Stimulated activated CD4-positive, alpha-beta T cell treated with anti-CD3 and anti-CD28 coated beads, TNF-alpha, amount 100 ng/mL, for 1 hour (primary cell): ENCODE data around the gene RRAS.
A peak's percentile ranks its signal among the peaks of the same experiment; 100 is the strongest.

ENCODE experiments used
- DNase-seq, 3 donors: peaks; one replicate each; pipeline ENCODE4 v3.0.0-alpha.2; 2020; ENCODE audit warnings: low read depth in 3 of 3, low spot score in 1 of 3

Gene RRAS

GRCh38 chr19:49677231-49677900, 37.4 kb upstream of the RRAS start, which contains the start of gene PRMT1:
TSS of gene PRMT1 (plus strand) at chr19:49677271. CDS start at chr19:49677281, 10 bp downstream.
- peak in 1 of 3 donors; percentile 43 for DNase-seq

GRCh38 chr19:49676784-49677230, 36.9 kb upstream of the RRAS start:
- peak; percentile 95 to 97 (median 95) for DNase-seq

DNA sequence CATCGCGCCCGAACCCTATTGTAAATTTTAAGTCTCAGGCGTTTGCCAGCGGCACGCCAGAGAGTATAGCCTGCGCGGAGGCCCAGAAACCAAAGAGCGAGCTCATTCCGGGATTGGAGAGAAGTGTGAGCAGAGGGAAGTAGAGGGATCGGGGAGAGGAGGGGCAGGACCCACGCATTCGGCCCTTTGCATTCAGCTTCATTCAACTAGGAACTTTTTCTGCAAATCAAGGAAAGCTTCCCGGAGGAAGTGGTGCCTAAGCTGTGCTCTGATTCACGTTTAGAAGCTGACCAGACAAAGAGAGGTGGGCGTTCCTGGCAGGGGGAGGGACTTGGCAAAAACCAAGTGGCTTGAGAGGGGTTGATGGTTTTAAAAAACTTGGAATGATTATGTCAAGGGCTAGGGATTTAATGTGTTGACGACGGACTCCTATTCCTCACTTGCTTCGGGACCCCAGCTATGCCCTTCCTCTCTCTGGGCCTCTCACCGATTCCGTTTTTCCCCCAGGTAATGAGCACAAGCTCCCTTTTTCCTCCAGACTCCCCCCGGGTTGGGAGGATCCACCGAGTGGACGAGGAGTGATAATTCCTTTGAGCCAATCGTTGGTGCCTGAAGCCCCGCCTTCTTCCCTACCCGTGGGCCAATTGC, 36.3 kb upstream of the RRAS start:
- peak in 1 of 3 donors; percentile 24 for DNase-seq

GRCh38 chr19:49672131-49672919, 32.4 kb upstream of the RRAS start:
- DNase-seq = peak in 2 of 3 donors; percentile 48 to 75

DNA sequence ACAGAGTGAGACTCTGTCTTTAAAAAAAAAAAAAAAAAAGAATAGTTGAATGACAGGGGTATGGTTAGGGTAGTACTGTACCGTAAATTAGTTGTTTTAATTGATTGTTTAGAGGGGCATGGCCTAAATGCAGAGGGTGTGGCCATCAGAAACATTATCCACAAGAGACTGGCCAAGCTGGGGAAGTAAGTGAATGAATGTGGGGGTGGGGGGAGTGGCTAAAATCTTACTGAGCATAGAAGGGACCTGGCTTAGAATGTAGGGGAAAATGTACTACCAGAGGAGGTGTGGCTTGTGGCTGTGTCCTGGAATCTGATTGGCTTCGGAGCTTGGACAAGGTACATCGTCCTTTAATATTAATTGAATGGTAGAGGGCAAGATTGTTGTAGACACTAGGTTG, 29.6 kb upstream of the RRAS start:
- no peak for DNase-seq

DNA sequence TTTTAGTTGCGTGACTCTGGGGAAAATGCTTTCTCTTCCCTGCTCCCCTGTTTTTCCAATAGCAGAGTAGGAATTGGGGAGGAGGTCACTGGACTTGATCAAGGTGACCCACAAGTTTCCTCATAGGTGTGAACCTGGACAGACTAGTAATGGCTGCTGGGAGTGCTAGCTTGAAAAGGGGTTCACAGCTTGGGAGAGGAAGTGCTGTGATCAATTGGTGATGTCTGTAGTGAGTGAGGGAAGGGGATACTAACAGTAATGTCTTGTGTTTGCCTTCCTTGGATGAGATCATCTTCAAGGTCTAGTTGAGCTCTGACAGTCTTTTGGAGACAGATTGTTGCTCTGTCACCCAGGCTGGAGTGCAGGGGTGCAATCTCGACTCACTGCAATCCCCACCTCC, 27.5 kb upstream of the RRAS start:
- DNase-seq = no peak

DNA sequence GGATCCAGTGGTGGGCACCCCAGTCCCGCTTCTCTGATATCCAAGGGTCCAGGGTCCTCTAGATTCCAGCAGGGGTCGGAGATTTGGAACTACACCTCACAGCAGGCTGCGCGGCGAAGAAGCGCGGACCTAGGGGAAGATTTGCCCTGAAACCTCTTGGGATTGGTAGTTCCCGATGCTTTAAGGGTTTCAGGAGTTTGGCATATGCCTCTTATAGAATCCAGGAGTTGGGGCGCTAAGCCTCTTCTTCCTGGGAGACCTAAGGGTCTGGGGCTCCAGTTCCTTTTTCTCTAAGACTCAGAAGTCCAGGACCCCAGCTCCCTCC, 26.1 kb upstream of the RRAS start:
- no peak for DNase-seq

DNA sequence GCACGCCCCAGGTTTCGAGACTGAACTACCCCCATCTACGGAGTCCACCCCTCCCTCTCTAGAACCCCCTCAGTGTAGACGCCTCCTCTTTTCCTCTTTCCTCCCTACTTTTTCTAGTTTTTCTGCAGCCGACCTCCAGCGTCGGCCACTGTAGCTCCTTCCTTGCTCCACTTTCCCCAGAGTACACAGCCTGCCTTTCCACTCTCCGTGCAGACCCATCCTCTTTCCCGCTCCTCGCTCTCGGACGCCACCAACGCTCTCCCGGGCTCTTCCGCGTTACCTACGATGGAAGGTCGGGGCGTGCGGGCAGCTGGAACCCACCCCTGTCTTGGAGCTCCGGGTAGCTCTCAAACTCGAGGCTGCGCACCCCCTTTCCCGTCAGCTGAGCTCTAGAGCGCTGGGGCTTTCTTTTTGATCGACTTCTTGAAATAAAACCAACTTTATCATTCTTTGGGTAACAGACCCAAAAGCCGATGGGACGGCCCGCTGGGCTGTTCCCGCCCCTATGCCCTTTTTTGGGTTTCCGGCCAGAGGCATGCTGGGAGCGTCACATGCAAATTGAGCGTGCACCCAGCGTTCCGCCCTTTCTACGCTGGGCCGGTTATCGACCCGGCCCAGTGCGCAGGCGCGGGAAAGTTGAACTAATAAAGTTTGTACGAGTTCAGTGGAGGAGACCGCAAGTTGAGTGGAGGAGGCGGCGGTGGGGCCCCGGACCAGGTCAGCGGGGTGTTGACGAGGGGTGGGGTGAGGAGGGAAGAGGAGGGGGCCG, 25.6 kb upstream of the RRAS start, which contains the start of the genes BCL2L12 and IRF3:
BCL2L12 (plus strand) TSS at position 583 of the 769 bp plus-strand sequence. CDS start 760 bp downstream, outside the sequence.
IRF3 (minus strand) TSS at position 507 of the 769 bp plus-strand sequence. CDS start 1,019 bp downstream, outside the sequence.
- peak; percentile 98 to 99 (median 99) for DNase-seq

GRCh38 chr19:49665036-49665350, 25.1 kb upstream of the RRAS start:
- DNase-seq = no peak

GRCh38 chr19:49664171-49665035, 24.5 kb upstream of the RRAS start:
- DNase-seq = peak; percentile 78 to 95 (median 82)

- no peak for DNase-seq
Measured at GRCh38 chr19:49663224-49663623, 23.3 kb upstream of the RRAS start.

GRCh38 chr19:49662011-49662410, 22.1 kb upstream of the RRAS start:
- no peak for DNase-seq

GRCh38 chr19:49660338-49660961, 20.5 kb upstream of the RRAS start:
- no peak for DNase-seq

DNA sequence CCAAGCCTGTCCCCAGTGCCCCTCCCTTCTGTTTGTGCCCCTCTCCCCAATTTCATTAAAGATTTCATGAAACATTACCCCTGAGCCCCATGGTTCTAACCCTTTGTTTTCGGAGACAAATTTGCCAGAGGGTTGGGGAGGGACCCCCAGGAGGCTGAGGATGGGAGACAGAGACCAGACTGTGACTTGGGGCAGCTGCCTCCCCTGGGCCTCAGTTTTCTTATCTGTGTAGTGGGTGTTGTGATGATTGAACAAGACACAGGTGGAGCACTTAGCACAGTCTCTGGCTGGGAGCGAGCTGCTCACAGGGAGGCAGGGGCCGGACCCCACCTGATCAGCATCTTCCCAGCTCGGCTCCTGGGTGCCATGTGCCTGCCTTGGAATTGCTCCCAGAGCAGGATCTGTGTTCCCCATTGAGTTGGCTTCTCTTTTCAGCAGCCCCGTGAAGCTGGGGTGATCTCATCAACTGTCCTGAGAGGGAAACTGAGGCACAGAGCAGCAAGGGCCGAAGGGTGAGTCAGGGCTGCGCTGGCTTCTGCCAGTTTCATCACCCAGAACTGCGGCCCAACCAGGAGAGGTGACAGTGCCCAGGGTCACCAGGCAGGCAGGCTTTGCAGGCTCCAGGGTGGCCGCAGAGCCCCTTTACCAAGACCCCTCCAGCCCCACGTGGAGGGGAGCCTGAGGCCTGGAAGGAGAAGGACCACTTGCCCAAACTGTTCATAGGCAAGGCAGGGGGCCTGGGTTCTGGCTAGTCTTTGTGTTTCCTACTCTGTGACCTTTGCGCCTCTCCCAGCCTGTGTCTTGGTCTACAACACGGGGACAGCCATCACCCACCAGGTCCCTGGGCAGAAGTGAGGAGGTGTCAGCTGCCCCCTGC, 18.9 kb upstream of the RRAS start:
- no peak for DNase-seq

DNA sequence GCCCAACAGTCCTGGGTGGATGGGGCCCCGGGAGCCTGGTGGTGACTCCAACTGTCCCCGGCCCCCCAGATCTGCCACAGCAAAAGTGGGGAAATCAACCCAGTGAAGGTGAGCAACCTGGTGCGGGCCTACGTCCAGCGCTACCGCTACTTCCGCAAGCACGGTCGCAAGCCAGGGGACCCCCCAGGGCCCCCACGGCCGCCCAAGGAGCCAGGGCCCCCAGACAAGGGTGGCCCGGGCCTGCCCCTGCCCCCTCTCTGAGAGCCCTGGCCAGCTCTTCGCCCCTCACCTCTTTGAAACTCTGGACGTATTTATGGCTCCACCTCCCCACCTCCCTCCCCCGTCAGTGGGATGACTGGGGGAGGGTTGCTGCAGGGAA, 18.2 kb upstream of the RRAS start:
- no peak for DNase-seq

DNA sequence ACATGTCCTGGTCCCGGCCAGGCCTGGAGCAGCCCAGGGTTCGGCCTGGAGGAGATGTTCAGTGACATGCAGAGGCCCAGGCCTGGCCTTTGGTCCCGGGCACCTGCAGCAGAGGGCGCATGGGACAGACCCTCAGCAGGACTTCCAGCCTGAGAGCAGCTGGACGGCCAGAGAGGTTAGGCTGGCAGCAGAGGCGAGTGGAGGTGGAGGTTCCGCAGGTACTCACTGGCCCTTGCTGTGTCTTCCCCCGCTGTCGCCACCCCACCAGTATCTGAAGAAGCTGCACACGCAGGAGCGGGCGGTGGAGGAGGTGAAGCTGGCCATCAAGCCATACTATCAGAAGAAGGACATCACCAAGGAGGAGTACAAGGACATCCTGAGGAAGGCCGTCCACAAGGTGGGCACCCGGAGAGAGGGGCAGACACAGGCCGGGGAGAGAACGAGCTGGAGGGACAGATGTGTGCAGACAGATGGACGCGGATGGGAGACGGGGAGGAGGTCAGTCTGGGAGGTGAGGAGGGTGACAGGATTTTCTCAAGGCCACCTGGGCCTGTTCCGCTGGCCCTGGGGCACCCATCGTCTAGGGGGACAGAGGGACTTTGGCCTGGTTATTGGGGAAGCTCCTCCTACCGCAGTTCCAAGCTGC, 17.7 kb upstream of the RRAS start:
- no peak for DNase-seq

DNA sequence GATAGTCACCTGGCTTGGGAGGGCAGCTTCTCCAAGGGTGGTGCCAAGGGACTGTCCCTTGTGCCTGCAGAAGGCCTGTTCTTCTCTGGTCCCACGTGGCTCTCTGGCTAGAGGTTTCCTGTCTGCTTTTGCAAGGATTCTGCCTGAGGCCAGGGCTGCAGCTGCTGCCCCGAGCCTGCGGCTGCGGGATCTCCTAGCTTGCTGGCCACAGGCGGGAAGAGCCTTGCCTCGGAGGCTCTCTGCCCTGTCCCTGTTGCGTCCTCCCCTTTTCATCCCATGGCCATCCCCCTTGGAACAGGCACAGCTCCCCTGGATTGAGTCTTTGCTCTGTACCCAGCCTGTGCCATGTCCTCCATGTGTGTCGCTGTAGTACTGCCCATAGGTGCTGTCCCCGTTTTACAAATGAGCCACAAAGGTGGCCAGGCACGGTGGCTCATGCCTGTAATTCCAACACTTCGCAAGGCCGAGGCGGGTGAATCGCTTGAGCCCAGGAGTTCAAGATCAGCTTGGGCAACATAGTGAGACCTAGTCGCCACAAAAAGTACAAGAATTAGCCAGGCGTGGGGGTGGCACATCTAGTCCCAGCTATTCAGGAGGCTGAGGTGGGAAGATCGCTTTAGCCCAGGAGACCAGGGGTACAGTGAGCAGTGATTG, 16.6 kb upstream of the RRAS start:
- DNase-seq = no peak
